Fibroblast of lung (primary cell): ENCODE results near the gene CTNNA1.

Source experiments
- EZH2 ChIP-seq: IDR thresholded peaks from 2 replicates; pipeline ENCODE4 v1.5.1; 2012; ENCODE audit warnings: low read length, control low read depth, mild to moderate bottlenecking; ENCODE audit errors: missing control alignments
- TF ChIP-seq, protein P1 (sequence below), 2 donors: IDR thresholded peaks in 1 of 2; conservative IDR thresholded peaks in 1 of 2; 1 replicate in 1 of 2; 2 replicates in 1 of 2; pipeline ENCODE4 v1.5.1; 2011 to 2012; ENCODE audit warnings: low read length in 2 of 2, control low read depth in 1 of 2, inconsistent platforms in 1 of 2, low read depth in 1 of 2, mild to moderate bottlenecking in 1 of 2

DNA sequence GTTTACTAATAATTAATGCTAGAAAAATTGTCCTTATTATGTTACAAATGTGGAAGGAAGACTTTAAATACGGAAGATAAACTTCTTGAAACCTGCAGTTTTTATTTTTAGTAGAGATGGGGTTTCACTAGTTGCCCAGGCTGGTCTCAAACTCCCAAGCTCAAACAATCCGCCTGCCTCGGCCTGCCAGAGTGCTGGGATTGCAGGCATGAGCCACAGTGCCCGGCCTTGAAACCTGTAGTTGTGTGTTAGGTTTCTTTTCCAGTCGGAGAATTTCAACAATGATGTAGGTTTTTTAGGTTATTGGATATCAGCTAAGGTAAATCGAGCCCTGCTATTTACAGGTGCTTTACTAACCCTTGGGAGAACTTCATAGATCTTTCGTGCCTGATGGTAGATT lies 30.8 kb downstream of the CTNNA1 start:
- TF ChIP-seq, protein P1, sequence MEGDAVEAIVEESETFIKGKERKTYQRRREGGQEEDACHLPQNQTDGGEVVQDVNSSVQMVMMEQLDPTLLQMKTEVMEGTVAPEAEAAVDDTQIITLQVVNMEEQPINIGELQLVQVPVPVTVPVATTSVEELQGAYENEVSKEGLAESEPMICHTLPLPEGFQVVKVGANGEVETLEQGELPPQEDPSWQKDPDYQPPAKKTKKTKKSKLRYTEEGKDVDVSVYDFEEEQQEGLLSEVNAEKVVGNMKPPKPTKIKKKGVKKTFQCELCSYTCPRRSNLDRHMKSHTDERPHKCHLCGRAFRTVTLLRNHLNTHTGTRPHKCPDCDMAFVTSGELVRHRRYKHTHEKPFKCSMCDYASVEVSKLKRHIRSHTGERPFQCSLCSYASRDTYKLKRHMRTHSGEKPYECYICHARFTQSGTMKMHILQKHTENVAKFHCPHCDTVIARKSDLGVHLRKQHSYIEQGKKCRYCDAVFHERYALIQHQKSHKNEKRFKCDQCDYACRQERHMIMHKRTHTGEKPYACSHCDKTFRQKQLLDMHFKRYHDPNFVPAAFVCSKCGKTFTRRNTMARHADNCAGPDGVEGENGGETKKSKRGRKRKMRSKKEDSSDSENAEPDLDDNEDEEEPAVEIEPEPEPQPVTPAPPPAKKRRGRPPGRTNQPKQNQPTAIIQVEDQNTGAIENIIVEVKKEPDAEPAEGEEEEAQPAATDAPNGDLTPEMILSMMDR (conservative IDR thresholded peaks at IDR 0.05 in 1 of 2, IDR thresholded peaks at IDR 0.05 in 1 of 2; ENCODE audit: low read depth in 1 of 2, low read length in 2 of 2) = no peak
- TF ChIP-seq EZH2 = no peak
